ENCODE results near the gene MACROD2.
"Not testable (repeated sequence)": the region's sequence is repeated elsewhere in the genome, so short reads cannot be mapped to it uniquely, and the experiment has no call there.

MACROD2 gene

GRCh38 chr20:14193443-14193842 is 198.1 kb downstream of the MACROD2 start:
- no peak for DNase-seq (ENCODE audit: low read depth)

DNA sequence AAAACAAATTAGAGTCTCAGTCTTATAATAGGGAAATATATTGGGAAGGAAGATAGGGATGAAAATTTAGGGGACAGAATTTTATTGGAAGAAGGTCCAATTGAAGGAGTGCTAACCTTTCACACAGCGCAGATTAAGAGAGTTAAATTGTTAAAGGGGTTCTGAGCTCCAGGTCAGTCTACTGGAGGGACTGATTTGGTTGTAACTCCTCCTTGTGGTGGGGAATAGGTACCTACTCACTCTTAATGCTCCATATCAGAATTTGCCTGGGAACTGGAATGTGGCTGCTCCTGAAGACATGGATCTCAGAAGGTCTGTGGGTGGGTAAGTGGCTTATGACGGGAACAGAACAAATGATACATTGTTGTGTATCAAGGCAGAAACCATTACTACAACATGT is 198.6 kb downstream of the MACROD2 start:
- no peak for DNase-seq (ENCODE audit: low read depth)

GRCh38 chr20:14197097-14197496 is 201.8 kb downstream of the MACROD2 start:
- DNase-seq (ENCODE audit: low read depth) = peak; percentile 44

DNA sequence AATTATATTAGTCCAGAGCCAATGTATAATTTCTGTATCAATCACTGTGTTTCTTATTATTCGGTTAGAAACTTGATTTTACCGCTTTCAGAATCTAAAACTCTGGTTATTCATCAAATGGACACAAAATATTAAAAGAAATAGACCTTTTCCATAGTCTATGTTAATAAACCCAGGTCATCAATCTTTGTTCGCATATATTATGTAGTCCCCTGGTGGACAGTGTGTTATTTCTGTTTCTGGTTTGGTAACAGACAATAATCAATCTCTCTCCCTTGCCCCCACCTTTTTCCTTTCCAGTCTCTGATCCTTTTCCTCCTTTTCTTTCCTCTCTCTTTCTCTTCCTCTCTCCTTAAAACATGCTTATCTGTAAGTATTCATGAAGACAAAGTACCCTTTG is 203.1 kb downstream of the MACROD2 start:
- no peak for DNase-seq (ENCODE audit: low read depth)

DNA sequence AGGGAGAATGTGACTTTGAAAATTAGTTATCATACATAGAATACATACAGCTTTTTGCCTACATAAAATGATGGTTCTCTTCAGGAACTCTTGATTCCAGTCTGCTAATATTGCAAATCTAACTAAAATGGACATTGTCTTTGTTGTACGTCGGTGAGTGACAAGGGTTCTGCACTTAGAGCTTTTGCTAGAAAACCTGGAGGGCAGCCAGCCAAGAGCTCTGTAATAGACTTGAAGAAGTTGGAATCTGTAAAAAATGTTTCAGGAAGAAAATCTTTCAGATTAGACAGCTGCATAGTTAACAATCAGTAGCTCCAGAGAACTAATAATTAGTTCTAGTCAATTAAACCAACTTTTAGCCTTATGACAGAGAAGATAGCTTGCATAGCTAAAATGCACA is 203.8 kb downstream of the MACROD2 start:
- no peak for DNase-seq (ENCODE audit: low read depth)

GRCh38 chr20:14203657-14204056 is 208.3 kb downstream of the MACROD2 start:
- no peak for DNase-seq (ENCODE audit: low read depth)

GRCh38 chr20:14207591-14207990 is 212.3 kb downstream of the MACROD2 start:
- no peak for DNase-seq (ENCODE audit: low read depth)

DNA sequence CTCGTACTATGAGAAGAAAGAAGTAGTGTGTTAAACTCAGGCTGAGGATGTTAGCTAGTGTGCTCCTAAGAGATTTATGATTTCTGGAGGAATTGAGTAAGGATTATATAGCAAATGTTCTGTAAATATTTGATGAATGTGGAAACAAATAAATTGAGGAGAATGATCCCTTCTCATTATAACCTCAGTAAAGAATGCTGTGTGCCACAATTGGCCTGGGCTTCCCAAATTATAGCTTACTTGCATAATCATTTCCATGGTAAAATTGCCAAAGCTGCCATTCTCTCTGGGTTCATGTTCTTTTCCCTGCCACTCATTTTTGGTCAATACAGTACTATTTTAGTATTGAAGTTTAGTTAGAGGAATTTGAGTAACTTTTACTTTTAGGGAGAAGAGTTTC is 213.6 kb downstream of the MACROD2 start:
- no peak for DNase-seq (ENCODE audit: low read depth)

DNA sequence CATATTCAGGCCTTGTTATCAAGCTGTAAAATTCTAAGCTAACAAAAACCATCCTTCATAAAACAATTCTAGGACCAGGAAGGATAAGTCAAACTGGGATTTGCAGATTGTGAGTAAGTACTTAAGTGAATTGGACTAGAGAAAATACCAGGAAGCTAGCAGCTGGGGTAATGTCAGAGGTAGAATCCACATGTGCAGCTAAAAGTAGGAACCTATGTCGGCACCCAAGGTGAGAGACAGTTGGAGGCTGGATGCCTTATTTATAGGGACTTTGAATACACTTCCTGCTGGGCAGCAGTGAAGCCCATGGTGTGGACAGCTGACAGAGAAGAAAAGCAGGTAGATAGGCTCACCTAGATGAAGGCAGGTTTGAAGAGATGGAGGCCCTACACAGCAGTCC is 214.8 kb downstream of the MACROD2 start:
- no peak for DNase-seq (ENCODE audit: low read depth)

DNA sequence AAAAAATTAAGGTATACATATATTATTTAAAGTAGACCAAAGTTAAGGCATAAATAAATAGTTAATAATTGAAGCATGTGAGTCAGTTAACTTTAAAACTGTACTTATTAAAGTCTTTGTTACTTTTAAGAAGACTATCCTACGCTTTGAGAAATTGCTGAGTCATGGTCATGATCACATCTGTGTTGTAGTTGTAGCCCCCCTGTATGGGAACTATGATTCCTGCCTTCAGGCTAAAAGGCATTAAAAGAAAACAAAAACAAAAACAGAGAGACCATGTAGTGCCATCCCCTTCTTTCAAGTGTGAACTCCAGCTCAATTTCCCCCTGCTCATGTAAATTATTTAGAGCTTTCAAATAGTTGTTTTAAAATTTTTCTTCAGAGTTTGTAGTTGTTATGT is 218.7 kb downstream of the MACROD2 start:
- no peak for DNase-seq (ENCODE audit: low read depth)

DNA sequence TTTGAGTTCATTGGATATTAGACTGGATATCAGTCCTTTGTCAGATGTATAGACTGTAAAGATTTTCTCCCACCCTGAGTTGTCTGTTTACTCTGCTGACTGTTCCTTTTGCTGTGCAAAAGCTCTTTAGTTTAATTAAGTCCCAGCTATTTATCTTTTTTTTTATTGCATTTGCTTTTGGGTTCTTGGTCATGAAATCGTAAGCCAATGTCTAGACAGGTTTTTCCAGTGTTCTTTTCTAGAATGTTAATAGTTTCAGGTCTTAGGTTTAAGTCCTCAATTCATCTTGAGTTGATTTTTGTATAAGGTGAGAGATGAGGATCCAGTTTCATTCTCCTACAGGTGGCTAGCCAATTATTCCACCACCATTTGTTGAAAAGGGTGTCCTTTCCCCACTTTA is 220.6 kb downstream of the MACROD2 start:
- DNase-seq (ENCODE audit: low read depth) = not testable (repeated sequence)

- DNase-seq (ENCODE audit: low read depth) = no peak
Observed at GRCh38 chr20:14219801-14220461, 224.6 kb downstream of the MACROD2 start.

GRCh38 chr20:14220986-14221385 is 225.7 kb downstream of the MACROD2 start:
- no peak for DNase-seq (ENCODE audit: low read depth)

- DNase-seq (ENCODE audit: low read depth) = no peak
Observed at GRCh38 chr20:14223806-14224205, 228.5 kb downstream of the MACROD2 start.

GRCh38 chr20:14226051-14227049 is 231.0 kb downstream of the MACROD2 start:
- DNase-seq (ENCODE audit: low read depth) = not testable (repeated sequence)

GRCh38 chr20:14232650-14233049 is 237.3 kb downstream of the MACROD2 start:
- no peak for DNase-seq (ENCODE audit: low read depth)

GRCh38 chr20:14234666-14235295 is 239.5 kb downstream of the MACROD2 start:
- DNase-seq (ENCODE audit: low read depth) = peak; percentile 28

GRCh38 chr20:14235355-14235754 is 240.0 kb downstream of the MACROD2 start:
- peak; percentile 50 for DNase-seq (ENCODE audit: low read depth)

DNA sequence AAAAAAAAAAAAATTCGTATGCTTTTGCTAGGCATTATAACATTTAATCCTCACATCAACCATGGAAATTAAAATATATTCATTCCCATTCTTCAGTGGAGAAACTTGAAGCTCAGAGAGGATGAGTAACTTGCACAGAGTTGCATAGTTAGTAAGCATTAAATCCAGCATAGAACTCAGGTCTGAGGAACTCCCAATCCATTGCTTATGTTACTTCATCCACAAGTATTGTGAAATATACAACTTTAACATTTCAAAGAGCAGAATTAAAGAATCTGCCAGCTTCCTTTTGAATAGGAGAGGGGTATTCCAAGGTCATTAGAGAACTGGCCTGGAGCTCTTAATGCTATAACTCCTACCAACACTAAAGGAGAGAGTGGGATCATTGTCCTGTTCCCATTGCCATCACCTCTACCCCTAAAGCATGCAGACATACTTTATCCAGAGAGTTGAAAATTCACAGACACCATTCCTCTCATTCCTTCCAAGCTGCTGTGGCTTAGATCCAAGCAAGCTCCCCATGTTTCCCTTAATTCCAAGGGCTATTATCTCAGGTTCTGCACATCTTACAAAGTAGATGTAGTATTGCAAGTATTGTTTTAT is 250.2 kb downstream of the MACROD2 start:
- peak; percentile 1 for DNase-seq (ENCODE audit: low read depth)

DNA sequence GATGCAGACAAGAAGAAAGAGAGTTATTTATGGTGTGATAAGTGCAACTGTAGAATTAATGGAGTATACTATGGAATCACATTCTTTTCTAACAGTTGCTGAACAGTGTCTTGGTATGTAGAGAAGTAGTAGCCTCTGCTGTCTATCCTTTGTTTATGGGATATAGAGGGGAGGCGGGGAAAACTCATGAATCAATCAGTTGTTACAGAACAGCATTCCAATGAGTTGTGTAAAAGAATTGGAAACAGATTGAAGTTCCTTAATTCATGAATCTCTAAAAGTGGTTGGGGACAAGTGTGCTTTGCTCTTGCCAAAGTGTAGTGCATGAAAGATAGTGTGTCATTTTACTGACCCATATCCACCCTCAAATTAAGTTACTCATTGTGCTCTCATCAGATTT is 264.4 kb downstream of the MACROD2 start:
- DNase-seq (ENCODE audit: low read depth) = no peak

GRCh38 chr20:14260367-14260766 is 265.1 kb downstream of the MACROD2 start:
- DNase-seq (ENCODE audit: low read depth) = no peak

DNA sequence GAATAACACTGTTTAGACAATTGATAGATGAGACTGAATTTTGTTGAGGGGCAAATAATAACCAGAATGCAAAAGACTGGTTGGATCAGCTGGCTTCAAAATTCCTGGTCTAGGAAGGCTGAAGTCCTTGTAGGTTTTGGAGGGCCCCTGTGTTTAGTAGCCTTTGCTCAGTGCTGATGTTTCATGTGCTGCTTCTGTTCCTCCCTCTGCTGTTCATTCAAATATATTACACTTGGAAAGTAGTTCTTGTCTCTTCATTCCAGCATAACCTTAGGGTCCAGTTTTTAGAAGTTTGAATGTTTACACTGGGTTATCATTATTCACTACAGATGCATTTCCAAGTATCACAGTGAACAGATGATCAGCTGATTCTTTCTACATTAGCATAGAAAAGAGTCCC is 269.6 kb downstream of the MACROD2 start:
- peak; percentile 14 for DNase-seq (ENCODE audit: low read depth)

Measured in iris pigment epithelial cell (primary cell).